Hypothalamus (tissue), 51 donors: ENCODE results near the gene GHRL.

Source experiments
- DNase-seq, 51 donors: peaks; one replicate each; lab custom pipeline; 2025; lab: John Stamatoyannopoulos, UW

The GHRL gene

GRCh38 chr3:10328460-10329071 is 35.8 kb upstream of the GHRL start:
- DNase-seq = no peak

GRCh38 chr3:10327592-10327991 is 34.8 kb upstream of the GHRL start:
- DNase-seq = no peak

GRCh38 chr3:10322352-10322710 is 29.6 kb upstream of the GHRL start:
- peak in 1 of 51 donors; percentile 18 for DNase-seq

GRCh38 chr3:10321630-10322351 is 29.0 kb upstream of the GHRL start:
- DNase-seq = no peak

- no peak for DNase-seq
These were observed 27.6 kb upstream of the GHRL start for GRCh38 chr3:10320320-10320677.

GRCh38 chr3:10319804-10320203 is 27.1 kb upstream of the GHRL start:
- DNase-seq = no peak

- no peak for DNase-seq
These were observed 26.5 kb upstream of the GHRL start for GRCh38 chr3:10319251-10319650.

GRCh38 chr3:10317961-10318350 is 25.2 kb upstream of the GHRL start:
- no peak for DNase-seq

GRCh38 chr3:10317311-10317960 is 24.7 kb upstream of the GHRL start:
- no peak for DNase-seq

GRCh38 chr3:10315771-10316344 is 23.1 kb upstream of the GHRL start:
- DNase-seq = peak in 15 of 51 donors; percentile 9 to 70 (median 37)

GRCh38 chr3:10315101-10315500 is 22.4 kb upstream of the GHRL start:
- DNase-seq = no peak

GRCh38 chr3:10312861-10313260 is 20.1 kb upstream of the GHRL start:
- DNase-seq = no peak

GRCh38 chr3:10312391-10312790 is 19.6 kb upstream of the GHRL start:
- no peak for DNase-seq

GRCh38 chr3:10311710-10312109 is 19.0 kb upstream of the GHRL start:
- DNase-seq = no peak

GRCh38 chr3:10310578-10310977 is 17.8 kb upstream of the GHRL start:
- DNase-seq = no peak

- no peak for DNase-seq
These were observed 17.0 kb upstream of the GHRL start for GRCh38 chr3:10309736-10310135.

- DNase-seq = no peak
These were observed 15.9 kb upstream of the GHRL start for GRCh38 chr3:10308678-10309077.

- no peak for DNase-seq
These were observed 13.4 kb upstream of the GHRL start for GRCh38 chr3:10306156-10306555.

GRCh38 chr3:10305331-10305902 is 12.7 kb upstream of the GHRL start:
- DNase-seq = no peak

GRCh38 chr3:10304905-10305304 is 12.2 kb upstream of the GHRL start:
- no peak for DNase-seq

GRCh38 chr3:10303785-10304184 is 11.0 kb upstream of the GHRL start:
- no peak for DNase-seq

- no peak for DNase-seq
These were observed 10.4 kb upstream of the GHRL start for GRCh38 chr3:10303105-10303504.
